SK-N-SH treated with all-trans-retinoic acid at 6 μM for 48 hours (cell line): ENCODE data around the gene TTC7B.

ENCODE experiments used
- ATAC-seq: fragments of 200-7000 bp; cut with Tn5 transposase; 3 replicates; pipeline ENCODE4 v1.9.1; 2020; ENCODE audit warnings: mild to moderate bottlenecking, moderate library complexity
- BACH2 ChIP-seq: fragments of 250-450 bp; sonication (Bioruptor Pico); IDR thresholded peaks from 2 replicates; pipeline ENCODE4 v1.9.0; 2021; ENCODE audit warnings: mild to moderate bottlenecking, borderline replicate concordance
- CSDC2 ChIP-seq: fragments of 250-450 bp; sonication (Bioruptor Pico); IDR thresholded peaks from 2 replicates; pipeline ENCODE4 v1.5.0; 2020; ENCODE audit warnings: mild to moderate bottlenecking, moderate library complexity
- ESRRG ChIP-seq: fragments of 250-450 bp; sonication (Bioruptor Pico); IDR thresholded peaks from 2 replicates; pipeline ENCODE4 v1.6.1; 2021; ENCODE audit warnings: mild to moderate bottlenecking
- GLIS3 ChIP-seq: fragments of 250-450 bp; sonication (Bioruptor Pico); IDR thresholded peaks from 2 replicates; pipeline ENCODE4 v1.5.0; 2020; ENCODE audit warnings: mild to moderate bottlenecking, moderate library complexity
- ISL1 ChIP-seq: fragments of 250-450 bp; sonication (Bioruptor Pico); IDR thresholded peaks from 2 replicates; pipeline ENCODE4 v2.1.2; 2022; ENCODE audit warnings: mild to moderate bottlenecking, moderate library complexity
- RARB ChIP-seq: fragments of 250-450 bp; sonication (Bioruptor Pico); IDR thresholded peaks from 2 replicates; pipeline ENCODE4 v1.8.0; 2021; ENCODE audit warnings: mild to moderate bottlenecking, moderate library complexity
- SNAI2 ChIP-seq: fragments of 250-450 bp; sonication (Bioruptor Pico); IDR thresholded peaks from 2 replicates; pipeline ENCODE4 v1.5.0; 2020; ENCODE audit warnings: mild to moderate bottlenecking, moderate library complexity
- TCF4 ChIP-seq: fragments of 250-450 bp; sonication (Bioruptor Pico); IDR thresholded peaks from 2 replicates; pipeline ENCODE4 v1.8.0; 2021; ENCODE audit warnings: mild to moderate bottlenecking, moderate library complexity, borderline replicate concordance
- TOX ChIP-seq: fragments of 250-450 bp; sonication (Bioruptor Pico); IDR thresholded peaks from 2 replicates; pipeline ENCODE4 v1.8.0; 2021; ENCODE audit warnings: mild to moderate bottlenecking, moderate library complexity, borderline replicate concordance
- ZFP3 ChIP-seq: fragments of 250-450 bp; sonication (Bioruptor Pico); IDR thresholded peaks from 2 replicates; pipeline ENCODE4 v1.5.0; 2020; ENCODE audit warnings: mild to moderate bottlenecking, moderate library complexity
- ZFP30 ChIP-seq: fragments of 450-650 bp; formaldehyde crosslinking; IDR thresholded peaks from 2 replicates; pipeline ENCODE4 v1.5.0; 2022; ENCODE audit warnings: mild to moderate bottlenecking, moderate library complexity
- ZNF70 ChIP-seq: fragments of 450-650 bp; formaldehyde crosslinking; IDR thresholded peaks from 2 replicates; pipeline ENCODE4 v1.5.0; 2020; ENCODE audit warnings: mild to moderate bottlenecking, moderate library complexity
- ZNF8 ChIP-seq: fragments of 450-650 bp; formaldehyde crosslinking; IDR thresholded peaks from 2 replicates; pipeline ENCODE4 v1.5.0; 2020; ENCODE audit warnings: mild to moderate bottlenecking, moderate library complexity
- TF ChIP-seq, protein P1 (sequence below): fragments of 250-450 bp; sonication (Bioruptor Pico); IDR thresholded peaks from 2 replicates; pipeline ENCODE4 v1.8.0; 2020; ENCODE audit warnings: mild to moderate bottlenecking, moderate library complexity, borderline replicate concordance
- TF ChIP-seq, protein P2 (sequence below): fragments of 250-450 bp; sonication (Bioruptor Pico); IDR thresholded peaks from 2 replicates; pipeline ENCODE4 v1.5.0; 2020; ENCODE audit warnings: mild to moderate bottlenecking, moderate library complexity
- TF ChIP-seq, protein P3 (sequence below): fragments of 250-450 bp; sonication (Bioruptor Pico); IDR thresholded peaks from 2 replicates; pipeline ENCODE4 v1.5.1; 2020; ENCODE audit warnings: low read depth, mild to moderate bottlenecking, moderate library complexity

TTC7B gene

DNA sequence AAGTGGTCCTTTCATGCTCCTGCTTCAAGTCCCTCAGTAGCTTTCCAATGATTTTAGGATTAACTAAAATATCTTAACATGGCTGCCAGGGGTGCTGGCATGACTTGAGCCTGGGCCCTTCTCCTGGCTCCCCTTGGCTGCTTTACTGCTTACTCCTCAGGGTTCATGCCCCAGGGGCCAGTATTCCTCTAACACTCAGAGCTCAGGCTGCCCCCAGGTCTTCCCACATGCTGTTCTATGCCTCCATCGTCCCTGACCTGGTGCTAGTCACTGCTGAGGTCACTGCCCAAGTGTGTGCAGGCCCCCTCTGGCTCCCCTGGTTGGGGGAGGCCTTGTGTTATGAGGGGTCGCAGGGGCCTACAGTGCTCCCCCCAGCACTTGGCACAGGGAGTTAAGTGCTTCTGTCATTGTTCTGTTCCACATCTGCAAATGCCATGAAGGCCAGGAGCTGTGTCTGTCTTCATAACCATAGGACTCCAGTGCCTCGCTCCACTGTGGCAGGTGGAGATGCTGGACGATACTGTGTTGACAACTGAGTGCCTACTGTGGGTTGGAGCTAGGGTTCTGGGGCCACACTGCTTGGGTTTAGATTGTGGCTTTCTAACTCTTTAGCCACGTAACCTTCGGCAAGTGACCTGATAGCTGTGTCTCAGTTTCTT, 228.8 kb downstream of the TTC7B start (continued):
- TF ChIP-seq ZFP30 (CRISPR knock-in tag) (no peak), GLIS3 (CRISPR knock-in tag) (no peak), CSDC2 (CRISPR knock-in tag) (no peak), ZNF70 (CRISPR knock-in tag) (no peak)

DNA sequence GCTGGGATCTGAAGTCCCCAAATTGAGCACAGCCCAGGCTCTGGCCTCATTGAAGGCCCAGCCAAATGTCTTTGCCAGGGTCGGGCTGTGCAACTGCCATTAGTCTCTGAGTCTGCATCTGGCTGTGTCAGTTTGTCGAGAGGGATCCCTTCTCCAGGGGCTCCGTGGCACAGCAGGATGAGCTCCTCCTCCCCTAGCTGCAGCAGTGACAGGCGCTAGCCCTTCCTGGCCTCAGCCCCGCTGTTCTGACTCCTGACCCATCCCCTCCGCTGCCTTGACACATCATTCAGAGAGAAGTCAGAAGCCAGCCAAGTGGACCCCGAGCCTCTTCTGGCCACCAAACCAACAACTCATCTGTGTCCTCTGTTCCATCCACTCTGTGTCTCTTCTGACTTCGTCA, 231.1 kb downstream of the TTC7B start:
- no peak for ATAC-seq

DNA sequence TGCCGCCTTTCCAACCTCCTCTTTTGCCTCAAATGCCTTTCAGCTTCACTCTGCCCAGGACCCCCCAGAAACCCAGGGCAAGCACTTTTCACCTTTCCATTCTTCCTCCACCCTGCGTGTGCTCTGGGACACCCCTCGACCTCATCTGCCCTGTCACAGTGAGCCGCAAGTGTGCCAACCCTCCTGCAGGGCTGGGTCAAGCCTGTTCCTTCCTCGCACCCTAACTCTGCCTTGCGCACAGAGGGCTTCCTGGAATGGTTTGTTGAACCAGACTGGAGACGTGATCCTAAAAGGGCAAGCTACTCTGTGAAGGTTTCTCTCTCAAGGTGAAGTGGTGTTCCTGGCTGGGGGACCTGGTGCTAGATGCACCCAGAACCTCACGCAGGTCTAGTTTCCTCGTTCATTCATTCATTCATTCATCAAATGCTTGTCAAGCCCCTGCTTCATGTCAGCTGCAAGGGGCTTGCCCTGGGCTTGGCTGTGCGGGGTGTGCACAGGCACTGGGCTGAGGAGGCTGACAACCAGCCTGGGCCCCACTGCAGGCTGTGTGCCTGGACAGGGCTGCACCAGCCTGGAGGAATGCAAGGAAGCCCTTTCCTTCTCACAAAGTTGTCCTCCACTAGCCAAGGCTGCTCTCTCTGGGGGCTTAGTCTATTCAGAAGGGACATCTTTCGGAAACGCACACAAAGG, 232.2 kb downstream of the TTC7B start:
- ATAC-seq = no peak
- TF ChIP-seq, protein P1, sequence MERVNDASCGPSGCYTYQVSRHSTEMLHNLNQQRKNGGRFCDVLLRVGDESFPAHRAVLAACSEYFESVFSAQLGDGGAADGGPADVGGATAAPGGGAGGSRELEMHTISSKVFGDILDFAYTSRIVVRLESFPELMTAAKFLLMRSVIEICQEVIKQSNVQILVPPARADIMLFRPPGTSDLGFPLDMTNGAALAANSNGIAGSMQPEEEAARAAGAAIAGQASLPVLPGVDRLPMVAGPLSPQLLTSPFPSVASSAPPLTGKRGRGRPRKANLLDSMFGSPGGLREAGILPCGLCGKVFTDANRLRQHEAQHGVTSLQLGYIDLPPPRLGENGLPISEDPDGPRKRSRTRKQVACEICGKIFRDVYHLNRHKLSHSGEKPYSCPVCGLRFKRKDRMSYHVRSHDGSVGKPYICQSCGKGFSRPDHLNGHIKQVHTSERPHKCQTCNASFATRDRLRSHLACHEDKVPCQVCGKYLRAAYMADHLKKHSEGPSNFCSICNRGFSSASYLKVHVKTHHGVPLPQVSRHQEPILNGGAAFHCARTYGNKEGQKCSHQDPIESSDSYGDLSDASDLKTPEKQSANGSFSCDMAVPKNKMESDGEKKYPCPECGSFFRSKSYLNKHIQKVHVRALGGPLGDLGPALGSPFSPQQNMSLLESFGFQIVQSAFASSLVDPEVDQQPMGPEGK (CRISPR knock-in tag) = no peak
- TF ChIP-seq CSDC2 (CRISPR knock-in tag) (no peak), ZFP3 (CRISPR knock-in tag) (no peak), ZNF8 (CRISPR knock-in tag) (no peak), ZFP30 (CRISPR knock-in tag) (no peak), TOX (no peak), SNAI2 (CRISPR knock-in tag) (no peak)
- TF ChIP-seq, protein P2, sequence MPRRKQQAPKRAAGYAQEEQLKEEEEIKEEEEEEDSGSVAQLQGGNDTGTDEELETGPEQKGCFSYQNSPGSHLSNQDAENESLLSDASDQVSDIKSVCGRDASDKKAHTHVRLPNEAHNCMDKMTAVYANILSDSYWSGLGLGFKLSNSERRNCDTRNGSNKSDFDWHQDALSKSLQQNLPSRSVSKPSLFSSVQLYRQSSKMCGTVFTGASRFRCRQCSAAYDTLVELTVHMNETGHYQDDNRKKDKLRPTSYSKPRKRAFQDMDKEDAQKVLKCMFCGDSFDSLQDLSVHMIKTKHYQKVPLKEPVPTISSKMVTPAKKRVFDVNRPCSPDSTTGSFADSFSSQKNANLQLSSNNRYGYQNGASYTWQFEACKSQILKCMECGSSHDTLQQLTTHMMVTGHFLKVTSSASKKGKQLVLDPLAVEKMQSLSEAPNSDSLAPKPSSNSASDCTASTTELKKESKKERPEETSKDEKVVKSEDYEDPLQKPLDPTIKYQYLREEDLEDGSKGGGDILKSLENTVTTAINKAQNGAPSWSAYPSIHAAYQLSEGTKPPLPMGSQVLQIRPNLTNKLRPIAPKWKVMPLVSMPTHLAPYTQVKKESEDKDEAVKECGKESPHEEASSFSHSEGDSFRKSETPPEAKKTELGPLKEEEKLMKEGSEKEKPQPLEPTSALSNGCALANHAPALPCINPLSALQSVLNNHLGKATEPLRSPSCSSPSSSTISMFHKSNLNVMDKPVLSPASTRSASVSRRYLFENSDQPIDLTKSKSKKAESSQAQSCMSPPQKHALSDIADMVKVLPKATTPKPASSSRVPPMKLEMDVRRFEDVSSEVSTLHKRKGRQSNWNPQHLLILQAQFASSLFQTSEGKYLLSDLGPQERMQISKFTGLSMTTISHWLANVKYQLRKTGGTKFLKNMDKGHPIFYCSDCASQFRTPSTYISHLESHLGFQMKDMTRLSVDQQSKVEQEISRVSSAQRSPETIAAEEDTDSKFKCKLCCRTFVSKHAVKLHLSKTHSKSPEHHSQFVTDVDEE = no peak

More for the DNA sequence above, 231.1 kb downstream of the TTC7B start:
- TF ChIP-seq BACH2 (CRISPR knock-in tag) (no peak), GLIS3 (CRISPR knock-in tag) (no peak), TCF4 (no peak), ZFP30 (CRISPR knock-in tag) (no peak), RARB (CRISPR knock-in tag) (no peak), ESRRG (no peak), ISL1 (CRISPR knock-in tag) (no peak), ZFP3 (CRISPR knock-in tag) (no peak), CSDC2 (CRISPR knock-in tag) (no peak)
- TF ChIP-seq, protein P2 = no peak
- TF ChIP-seq, protein P3, sequence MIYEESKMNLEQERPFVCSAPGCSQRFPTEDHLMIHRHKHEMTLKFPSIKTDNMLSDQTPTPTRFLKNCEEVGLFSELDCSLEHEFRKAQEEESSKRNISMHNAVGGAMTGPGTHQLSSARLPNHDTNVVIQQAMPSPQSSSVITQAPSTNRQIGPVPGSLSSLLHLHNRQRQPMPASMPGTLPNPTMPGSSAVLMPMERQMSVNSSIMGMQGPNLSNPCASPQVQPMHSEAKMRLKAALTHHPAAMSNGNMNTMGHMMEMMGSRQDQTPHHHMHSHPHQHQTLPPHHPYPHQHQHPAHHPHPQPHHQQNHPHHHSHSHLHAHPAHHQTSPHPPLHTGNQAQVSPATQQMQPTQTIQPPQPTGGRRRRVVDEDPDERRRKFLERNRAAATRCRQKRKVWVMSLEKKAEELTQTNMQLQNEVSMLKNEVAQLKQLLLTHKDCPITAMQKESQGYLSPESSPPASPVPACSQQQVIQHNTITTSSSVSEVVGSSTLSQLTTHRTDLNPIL (CRISPR knock-in tag) = no peak
- TF ChIP-seq, protein P1 (CRISPR knock-in tag) = no peak
